Psoas muscle (tissue), 8 donors: ENCODE data around the gene DSTYK. TPM values are rescaled to one million over a fixed set of nuclear protein-coding genes. Genes with fewer than 3 reads are reported as not detected.
A peak's percentile ranks its signal among the peaks of the same experiment; 100 is the strongest.

Source experiments
- ATAC-seq, 4 donors: fragments of 200-7000 bp; cut with Tn5 transposase; one replicate each; pipeline ENCODE4 v1.9.1; 2020; ENCODE audit warnings: moderate library complexity in 3 of 4, mild to moderate bottlenecking in 2 of 4
- DNase-seq, 2 donors: peaks; one replicate each; pipeline ENCODE4 v3.0.0-alpha.2; 2020
- H3K27ac ChIP-seq: fragments of 200-600 bp; one replicate; pipeline ENCODE4 v1.8.0; 2022
- H3K27me3 ChIP-seq, 3 donors: fragments of 200-600 bp in 1 of 3; one replicate each; pipeline versions ENCODE4 v1.6.1 to v1.8.0; 2013 to 2022; ENCODE audit warnings: low read length in 2 of 3, mild to moderate bottlenecking in 2 of 3, moderate library complexity in 1 of 3; ENCODE audit not compliant: insufficient read depth in 3 of 3
- H3K36me3 ChIP-seq, 2 donors: fragments of 200-600 bp in 1 of 2; one replicate each; pipeline versions ENCODE4 v1.6.1 to v1.8.0; 2013 to 2022; ENCODE audit warnings: low read depth in 1 of 2, mild to moderate bottlenecking in 1 of 2, moderate library complexity in 1 of 2; ENCODE audit not compliant: insufficient read depth in 1 of 2
- H3K4me1 ChIP-seq: fragments of 200-600 bp; one replicate; pipeline ENCODE4 v1.8.0; 2022
- H3K4me3 ChIP-seq: fragments of 200-600 bp; one replicate; pipeline ENCODE4 v1.8.0; 2022; ENCODE audit warnings: mild to moderate bottlenecking
- H3K9me3 ChIP-seq: fragments of 200-600 bp; one replicate; pipeline ENCODE4 v1.8.0; 2022
- CTCF ChIP-seq: fragments of 200-600 bp; IDR thresholded peaks from one replicate; pipeline ENCODE4 v1.8.0; 2022; ENCODE audit warnings: antibody characterized with exemption
- WGBS, 3 donors: extraction: QIAGEN DNeasy Blood & Tissue Kit; methylation state at CpG; one replicate each; pipeline versions ENCODE4 v1.1.6 to v1.1.7; 2013; 5-methylcytosine and 5-hydroxymethylcytosine counted together
- intact Hi-C, 2 donors: fragments of 100-400 bp; cut with DNase I; formaldehyde crosslinking; loops; one replicate each; pipeline versions ENCODE4 v1.11.0 to v1.14.2; 2022
- polyA plus RNA-seq, 3 donors: library from polyadenylated mRNA; stranded (reverse); fragments of 200-250 nt; gene quantifications; one replicate each; pipeline ENCODE4 v1.2.3, GENCODE V29; 2013
- total RNA-seq, 4 donors: library from RNA; stranded (reverse); fragmentation: NEBNext Ultra II Directional in 2 of 4; extraction: Animal tissue kit (Norgen Biotek cat#: 25700) in 2 of 4; gene quantifications; one replicate each; pipeline versions ENCODE4 v1.2.1 to v1.2.4, GENCODE V29; 2021 to 2023
- donor health status: healthy with polysubstance abuse.
- donor health status: DM: no; HTN: no; CAD: no; lungs with moderate emphysema.
- donor health status: Bipolar disorder and iron deficiency.
- donor health status: healthy.
- donor health status: DM: yes; HTN: yes; CAD: no.
- donor health status: DM: no; HTN: no; CAD: no.
- donor health status: DM: no; HTN: no; CAD: no.
- donor health status: DM: yes; HTN: yes; CAD: no.

DSTYK gene
- total and polyA plus RNA-seq, 7 donors: 2.3 to 22.6 (median 13.6) TPM

GRCh38 chr1:205251576-205251975, 40.1 kb upstream of the DSTYK start:
- Histone ChIP-seq H3K4me1 (peaks cover 80% of the 10 kb centered on the region), H3K27me3 (no peaks in the 10 kb centered on the region), H3K36me3 (no peaks in the 10 kb centered on the region), H3K9me3 (no peaks in the 10 kb centered on the region), H3K4me3 (no peak overlapping the region), H3K27ac (peak overlapping the region; percentile 84)
- TF ChIP-seq CTCF: no peak
- WGBS, 3 donors: 26 to 35% (median 27%) methylated on average over 5 of the region's 5 CpGs
- intact Hi-C loops: loop anchor here (2.0 to 10.0 kb wide), 3 partner anchors 15 to 277 kb away; no protein-coding TSS in a partner anchor
- ATAC-seq: peak; percentile 38 to 73 (median 59)
- DNase-seq: no peak

GRCh38 chr1:205250699-205251098, 39.2 kb upstream of the DSTYK start:
- peaks cover 80% of the 10 kb centered on the region for H3K4me1 ChIP-seq
- no peak for DNase-seq
- no peaks in the 10 kb centered on the region for H3K9me3 ChIP-seq

GRCh38 chr1:205249651-205250050, 38.1 kb upstream of the DSTYK start:
- intact Hi-C loops: loop anchor here (2.0 to 10.0 kb wide), 3 partner anchors 13 to 275 kb away; no protein-coding TSS in a partner anchor
- Histone ChIP-seq H3K4me1 (peaks cover 85% of the 10 kb centered on the region), H3K9me3 (no peaks in the 10 kb centered on the region), H3K36me3 (no peaks in the 10 kb centered on the region), H3K4me3 (no peak overlapping the region), H3K27ac (peak overlapping the region; percentile 84), H3K27me3 (no peaks in the 10 kb centered on the region)
- no peak for ATAC-seq
- TF ChIP-seq CTCF: no peak
- DNase-seq: no peak
- 39 to 52% (median 48%) methylated on average over 4 of the region's 4 CpGs for WGBS, 3 donors

More at GRCh38 chr1:205250699-205251098, 39.2 kb upstream of the DSTYK start:
- TF ChIP-seq CTCF: no peak
- Histone ChIP-seq H3K27ac (peak overlapping the region; percentile 84), H3K36me3 (no peaks in the 10 kb centered on the region), H3K4me3 (no peak overlapping the region), H3K27me3 (no peaks in the 10 kb centered on the region)
- ATAC-seq: peak; percentile 47 to 61 (median 58)
- 22 to 29% (median 24%) methylated on average over 6 of the region's 6 CpGs for WGBS, 3 donors
- intact Hi-C loops: loop anchor here (2.0 to 10.0 kb wide), 3 partner anchors 14 to 276 kb away; no protein-coding TSS in a partner anchor

GRCh38 chr1:205248793-205249601, 37.5 kb upstream of the DSTYK start:
- no peaks in the 10 kb centered on the region for H3K36me3 ChIP-seq
- 21 to 51% (median 30%) methylated on average over 11 of the region's 11 CpGs for WGBS, 3 donors
- no peak overlapping the region for H3K4me3 ChIP-seq
- DNase-seq (peak in 1 of 2 donors; percentile 67), ATAC-seq (no peak)
- H3K4me1 ChIP-seq: peaks cover 88% of the 10 kb centered on the region
- intact Hi-C loops: no loop called here
- H3K9me3 ChIP-seq: no peaks in the 10 kb centered on the region
- peak overlapping the region; percentile 84 for H3K27ac ChIP-seq
- no peaks in the 10 kb centered on the region for H3K27me3 ChIP-seq
- no peak for TF ChIP-seq CTCF
